ENCODE measurements around the gene CEP57L1.

GRCh38 chr6:109117346-109118035, 22.2 kb downstream of the CEP57L1 start:
- TF ChIP-seq CTCF (IDR thresholded peaks at IDR 0.05) (no peak), POLR2A (IDR thresholded peaks at IDR 0.05) (no peak)

Measured in upper lobe of left lung (tissue), 4 donors.